ENCODE measurements around the gene MMEL1. TPM values are rescaled to one million over a fixed set of nuclear protein-coding genes. Genes with fewer than 3 reads are reported as not detected.

Gene MMEL1
- total and polyA plus RNA-seq, 2 donors: 2.6 to 4.2 TPM

GRCh38 chr1:2547210-2548067 lies 85.4 kb downstream of the MMEL1 start:
- 15% methylated on average over 27 of the region's 27 CpGs for WGBS
- DNase-seq (ENCODE audit: extremely low spot score): no peak
- H3K27ac ChIP-seq (ENCODE audit: low read depth): peak overlapping the region; percentile 96
- H3K36me3 ChIP-seq (ENCODE audit: insufficient read depth): no peaks in the 10 kb centered on the region
- H3K4me1 ChIP-seq (ENCODE audit: insufficient read depth): no peaks in the 10 kb centered on the region
- H3K4me3 ChIP-seq (ENCODE audit: low read depth, low read length): peak overlapping the region; percentile 30

GRCh38 chr1:2546515-2547209 lies 86.2 kb downstream of the MMEL1 start:
- H3K4me1 ChIP-seq (ENCODE audit: insufficient read depth): no peaks in the 10 kb centered on the region
- DNase-seq (ENCODE audit: extremely low spot score): no peak
- H3K27ac ChIP-seq (ENCODE audit: low read depth): peak overlapping the region; percentile 96
- peak overlapping the region; percentile 30 for H3K4me3 ChIP-seq (ENCODE audit: low read depth, low read length)
- no peaks in the 10 kb centered on the region for H3K36me3 ChIP-seq (ENCODE audit: insufficient read depth)
- 1% methylated on average over 52 of the region's 52 CpGs for WGBS

GRCh38 chr1:2545754-2546514 lies 86.9 kb downstream of the MMEL1 start:
- DNase-seq (ENCODE audit: extremely low spot score): no peak
- H3K36me3 ChIP-seq (ENCODE audit: insufficient read depth): no peaks in the 10 kb centered on the region
- no peaks in the 10 kb centered on the region for H3K4me1 ChIP-seq (ENCODE audit: insufficient read depth)
- H3K4me3 ChIP-seq (ENCODE audit: low read depth, low read length): peak overlapping the region; percentile 30
- H3K27ac ChIP-seq (ENCODE audit: low read depth): peak overlapping the region; percentile 55
- WGBS: 5% methylated on average over 43 of the region's 43 CpGs

GRCh38 chr1:2544875-2545640 lies 87.8 kb downstream of the MMEL1 start:
- Histone ChIP-seq H3K36me3 (ENCODE audit: insufficient read depth) (no peaks in the 10 kb centered on the region), H3K4me1 (ENCODE audit: insufficient read depth) (no peaks in the 10 kb centered on the region), H3K4me3 (ENCODE audit: low read depth, low read length) (no peak overlapping the region), H3K27ac (ENCODE audit: low read depth) (peak overlapping the region; percentile 7)
- 63% methylated on average over 19 of the region's 19 CpGs for WGBS
- DNase-seq (ENCODE audit: extremely low spot score): no peak

GRCh38 chr1:2544093-2544874 lies 88.5 kb downstream of the MMEL1 start:
- peak overlapping the region; percentile 7 for H3K27ac ChIP-seq (ENCODE audit: low read depth)
- no peaks in the 10 kb centered on the region for H3K4me1 ChIP-seq (ENCODE audit: insufficient read depth)
- no peaks in the 10 kb centered on the region for H3K36me3 ChIP-seq (ENCODE audit: insufficient read depth)
- WGBS: 52% methylated on average over 26 of the region's 26 CpGs
- H3K4me3 ChIP-seq (ENCODE audit: low read depth, low read length): no peak overlapping the region
- no peak for DNase-seq (ENCODE audit: extremely low spot score)

GRCh38 chr1:2543543-2544092 lies 89.2 kb downstream of the MMEL1 start:
- WGBS: 37% methylated on average over 26 of the region's 26 CpGs
- H3K27ac ChIP-seq (ENCODE audit: low read depth): no peak overlapping the region
- no peak for DNase-seq (ENCODE audit: extremely low spot score)
- H3K4me3 ChIP-seq (ENCODE audit: low read depth, low read length): no peak overlapping the region
- H3K4me1 ChIP-seq (ENCODE audit: insufficient read depth): no peaks in the 10 kb centered on the region
- no peaks in the 10 kb centered on the region for H3K36me3 ChIP-seq (ENCODE audit: insufficient read depth)

GRCh38 chr1:2542246-2542915 lies 90.4 kb downstream of the MMEL1 start:
- H3K4me1 ChIP-seq (ENCODE audit: insufficient read depth): no peaks in the 10 kb centered on the region
- no peaks in the 10 kb centered on the region for H3K36me3 ChIP-seq (ENCODE audit: insufficient read depth)
- no peak overlapping the region for H3K4me3 ChIP-seq (ENCODE audit: low read depth, low read length)
- 87% methylated on average over 11 of the region's 11 CpGs for WGBS
- DNase-seq (ENCODE audit: extremely low spot score): no peak
- H3K27ac ChIP-seq (ENCODE audit: low read depth): no peak overlapping the region

GRCh38 chr1:2541619-2542245 lies 91.1 kb downstream of the MMEL1 start:
- Histone ChIP-seq H3K36me3 (ENCODE audit: insufficient read depth) (no peaks in the 10 kb centered on the region), H3K27ac (ENCODE audit: low read depth) (no peak overlapping the region), H3K4me3 (ENCODE audit: low read depth, low read length) (no peak overlapping the region), H3K4me1 (ENCODE audit: insufficient read depth) (no peaks in the 10 kb centered on the region)
- WGBS: 75% methylated on average over 25 of the region's 25 CpGs
- DNase-seq (ENCODE audit: extremely low spot score): no peak

GRCh38 chr1:2540816-2541492 lies 91.9 kb downstream of the MMEL1 start:
- 12% methylated on average over 39 of the region's 39 CpGs for WGBS
- H3K4me3 ChIP-seq (ENCODE audit: low read depth, low read length): no peak overlapping the region
- DNase-seq (ENCODE audit: extremely low spot score): no peak
- H3K4me1 ChIP-seq (ENCODE audit: insufficient read depth): no peaks in the 10 kb centered on the region
- no peak overlapping the region for H3K27ac ChIP-seq (ENCODE audit: low read depth)
- H3K36me3 ChIP-seq (ENCODE audit: insufficient read depth): no peaks in the 10 kb centered on the region
